Omental fat pad (tissue), 4 donors: ENCODE measurements around the gene TLL2. TPM values are rescaled to one million over a fixed set of nuclear protein-coding genes. Genes with fewer than 3 reads are reported as not detected.

Experiments
- ATAC-seq: fragments of 150-250 bp; one replicate; pipeline ENCODE4 v1.9.1; 2016; ENCODE audit warnings: mild to moderate bottlenecking, moderate library complexity; ENCODE audit not compliant: low FRiP score
- DNase-seq: peaks from one replicate; pipeline ENCODE4 v3.0.0-alpha.2; 2019; ENCODE audit warnings: low spot score
- CTCF ChIP-seq, 3 donors: fragments of 450-650 bp; IDR thresholded peaks; one replicate each; pipeline ENCODE4 v1.5.1; 2016 to 2017; ENCODE audit warnings: antibody characterized with exemption in 3 of 3, mild to moderate bottlenecking in 3 of 3, moderate library complexity in 2 of 3
- total RNA-seq, 4 donors: library from RNA; depleted of rRNA; stranded (reverse); fragments of >200 nt; gene quantifications; one replicate each; pipeline ENCODE4 v1.1.0, GENCODE V29; 2016

TLL2 gene
- total RNA-seq, 4 donors from 2014 or later = 0.16 TPM; not detected in 3

GRCh38 chr10:96339383-96339782 lies 174.3 kb downstream of the TLL2 start:
- DNase-seq (no peak), ATAC-seq (no peak)
- no peak for TF ChIP-seq CTCF (IDR thresholded peaks at IDR 0.05)

GRCh38 chr10:96338279-96338925 lies 175.3 kb downstream of the TLL2 start:
- DNase-seq (no peak), ATAC-seq (no peak)
- no peak for TF ChIP-seq CTCF (IDR thresholded peaks at IDR 0.05)

DNA sequence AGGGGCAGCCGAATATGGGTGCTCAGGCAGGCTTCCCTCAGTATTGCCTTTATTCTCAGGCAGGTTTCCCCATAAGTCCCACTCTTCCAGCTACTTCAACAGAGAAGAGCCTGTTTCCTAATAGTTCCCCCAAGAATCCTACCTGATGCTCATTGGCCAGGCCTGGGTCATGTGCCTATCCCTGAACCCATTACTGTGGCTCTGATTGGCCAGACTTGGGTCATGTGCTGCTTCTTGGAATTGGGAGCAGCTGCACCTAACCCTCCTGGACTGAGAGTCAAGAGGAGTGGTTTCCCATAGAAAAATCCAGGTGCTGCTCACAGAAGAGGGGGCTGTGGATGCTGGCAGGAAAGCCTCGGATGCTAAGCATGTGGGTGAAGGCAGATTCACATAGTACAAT lies 176.6 kb downstream of the TLL2 start:
- no peak for ATAC-seq
- DNase-seq = no peak
- TF ChIP-seq CTCF (IDR thresholded peaks at IDR 0.05) = no peak

DNA sequence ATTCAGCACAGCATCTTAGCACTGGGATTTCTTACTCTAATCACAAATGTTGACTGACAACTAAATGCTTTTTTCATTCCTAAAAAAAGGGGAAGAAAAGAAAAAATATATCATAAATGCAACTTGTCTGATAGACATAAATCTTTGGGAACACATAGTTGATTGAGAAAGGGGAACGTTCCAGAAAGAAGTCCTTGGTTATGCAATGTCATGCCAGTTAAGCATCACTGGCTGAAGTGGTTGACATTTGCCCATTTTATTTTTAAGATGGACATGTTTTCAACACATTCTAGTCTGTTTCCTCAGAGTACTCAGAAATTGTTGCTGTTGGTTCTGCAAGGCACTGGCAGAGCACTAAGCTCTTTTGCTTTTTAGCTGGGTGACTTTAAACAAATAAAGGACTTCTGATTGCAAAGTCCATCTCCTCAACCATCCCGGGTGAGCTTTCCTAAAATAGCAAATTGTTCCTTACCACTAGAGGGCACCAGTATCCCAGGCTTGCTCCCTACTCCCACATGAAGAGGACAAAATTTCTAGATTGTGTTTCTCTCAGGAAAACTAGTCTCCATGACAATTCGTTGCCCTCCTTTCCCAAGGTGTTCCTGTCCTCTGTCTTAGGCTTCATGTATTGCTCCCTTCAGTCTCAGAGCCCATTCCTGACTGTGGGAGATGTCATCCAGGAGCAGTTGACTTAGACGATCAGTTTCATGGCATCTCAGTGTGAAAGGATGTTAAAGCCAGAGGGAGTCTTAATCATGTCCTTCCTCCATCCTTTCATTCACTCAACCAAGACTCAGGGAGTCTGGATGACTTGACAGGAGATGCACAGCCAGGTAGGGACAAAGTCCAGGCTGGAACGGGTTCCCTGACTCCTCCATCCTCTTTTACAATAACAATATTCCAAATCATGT lies 178.9 kb downstream of the TLL2 start:
- DNase-seq (no peak), ATAC-seq (no peak)
- no peak for TF ChIP-seq CTCF (IDR thresholded peaks at IDR 0.05)

- no peak for ATAC-seq
- TF ChIP-seq CTCF (IDR thresholded peaks at IDR 0.05) = no peak
- DNase-seq = no peak
Measured at GRCh38 chr10:96333101-96333500, 180.6 kb downstream of the TLL2 start.

GRCh38 chr10:96327462-96327861 lies 186.3 kb downstream of the TLL2 start:
- no peak for DNase-seq
- TF ChIP-seq CTCF (IDR thresholded peaks at IDR 0.05) = no peak
- ATAC-seq = no peak
